Left ventricle myocardium inferior (tissue), 1 donor: ENCODE data around the gene PARVG. TPM values are rescaled to one million over a fixed set of nuclear protein-coding genes. Genes with fewer than 3 reads are reported as not detected.

ENCODE experiments used
- DNase-seq: peaks from one replicate; pipeline ENCODE4 v3.0.0-alpha.2; 2020
- H3K27ac ChIP-seq: fragments of 200-600 bp; replicated peaks from 2 replicates; pipeline ENCODE4 v1.8.0; 2021
- H3K27me3 ChIP-seq: fragments of 200-600 bp; 2 replicates; pipeline ENCODE4 v1.8.0; 2021; ENCODE audit warnings: low read depth
- H3K36me3 ChIP-seq: fragments of 200-600 bp; 2 replicates; pipeline ENCODE4 v1.8.0; 2021
- H3K4me1 ChIP-seq: fragments of 200-600 bp; 2 replicates; pipeline ENCODE4 v1.8.0; 2021
- H3K4me3 ChIP-seq: fragments of 200-600 bp; 2 replicates; pipeline ENCODE4 v1.8.0; 2021; ENCODE audit warnings: mild to moderate bottlenecking, moderate library complexity
- H3K9me3 ChIP-seq: fragments of 200-600 bp; replicated peaks from 2 replicates; pipeline ENCODE4 v1.8.0; 2021
- intact Hi-C: fragments of 100-400 bp; cut with micrococcal nuclease; formaldehyde crosslinking; loops from one replicate; pipeline ENCODE4 v1.11.0; 2022
- total RNA-seq: library from RNA; stranded (reverse); fragmentation: NEBNext Ultra II Directional; extraction: Animal tissue kit (Norgen Biotek cat#: 25700); gene quantifications from one replicate; pipeline ENCODE4 v1.2.1, GENCODE V29; 2021
- TF ChIP-seq, protein P1 (sequence below): fragments of 200-600 bp; IDR thresholded peaks from 2 replicates; pipeline ENCODE4 v1.8.0; 2021; ENCODE audit warnings: antibody characterized with exemption, mild to moderate bottlenecking, borderline replicate concordance
- donor health status: DM: no; HTN: yes; CAD: no; lungs with severe emphysema.

The PARVG gene
- total RNA-seq, 1 donor from 2014 or later = 2.8 TPM

DNA sequence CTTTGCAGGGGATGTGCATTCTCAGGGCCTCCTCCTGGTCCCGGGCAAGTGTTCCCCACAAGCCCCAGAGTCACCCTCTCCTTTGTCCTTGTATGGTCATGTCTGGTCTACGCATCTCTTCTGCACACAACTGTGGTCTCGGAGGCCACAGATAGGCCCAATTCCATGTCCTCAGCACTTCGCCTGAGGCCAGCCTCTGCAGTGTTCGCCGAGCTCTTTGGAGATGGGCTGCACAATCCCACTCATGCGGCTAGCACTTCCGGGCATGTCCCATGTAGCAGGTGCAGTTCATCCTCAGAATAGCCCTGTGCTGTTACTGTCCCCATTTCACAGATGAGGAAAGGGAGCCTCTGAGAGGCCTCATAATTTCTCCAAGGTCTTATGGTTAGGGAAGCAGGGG is 7.6 kb downstream of the PARVG start:
- no peaks in the 10 kb centered on the region for H3K9me3 ChIP-seq
- intact Hi-C loops = no loop called here
- DNase-seq = no peak
- no peak overlapping the region for H3K27ac ChIP-seq
- H3K4me1 ChIP-seq = no peaks in the 10 kb centered on the region
- no peak overlapping the region for H3K4me3 ChIP-seq
- H3K27me3 ChIP-seq = peaks cover 44% of the 10 kb centered on the region
- H3K36me3 ChIP-seq = no peaks in the 10 kb centered on the region
- TF ChIP-seq, protein P1, sequence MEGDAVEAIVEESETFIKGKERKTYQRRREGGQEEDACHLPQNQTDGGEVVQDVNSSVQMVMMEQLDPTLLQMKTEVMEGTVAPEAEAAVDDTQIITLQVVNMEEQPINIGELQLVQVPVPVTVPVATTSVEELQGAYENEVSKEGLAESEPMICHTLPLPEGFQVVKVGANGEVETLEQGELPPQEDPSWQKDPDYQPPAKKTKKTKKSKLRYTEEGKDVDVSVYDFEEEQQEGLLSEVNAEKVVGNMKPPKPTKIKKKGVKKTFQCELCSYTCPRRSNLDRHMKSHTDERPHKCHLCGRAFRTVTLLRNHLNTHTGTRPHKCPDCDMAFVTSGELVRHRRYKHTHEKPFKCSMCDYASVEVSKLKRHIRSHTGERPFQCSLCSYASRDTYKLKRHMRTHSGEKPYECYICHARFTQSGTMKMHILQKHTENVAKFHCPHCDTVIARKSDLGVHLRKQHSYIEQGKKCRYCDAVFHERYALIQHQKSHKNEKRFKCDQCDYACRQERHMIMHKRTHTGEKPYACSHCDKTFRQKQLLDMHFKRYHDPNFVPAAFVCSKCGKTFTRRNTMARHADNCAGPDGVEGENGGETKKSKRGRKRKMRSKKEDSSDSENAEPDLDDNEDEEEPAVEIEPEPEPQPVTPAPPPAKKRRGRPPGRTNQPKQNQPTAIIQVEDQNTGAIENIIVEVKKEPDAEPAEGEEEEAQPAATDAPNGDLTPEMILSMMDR = no peak

DNA sequence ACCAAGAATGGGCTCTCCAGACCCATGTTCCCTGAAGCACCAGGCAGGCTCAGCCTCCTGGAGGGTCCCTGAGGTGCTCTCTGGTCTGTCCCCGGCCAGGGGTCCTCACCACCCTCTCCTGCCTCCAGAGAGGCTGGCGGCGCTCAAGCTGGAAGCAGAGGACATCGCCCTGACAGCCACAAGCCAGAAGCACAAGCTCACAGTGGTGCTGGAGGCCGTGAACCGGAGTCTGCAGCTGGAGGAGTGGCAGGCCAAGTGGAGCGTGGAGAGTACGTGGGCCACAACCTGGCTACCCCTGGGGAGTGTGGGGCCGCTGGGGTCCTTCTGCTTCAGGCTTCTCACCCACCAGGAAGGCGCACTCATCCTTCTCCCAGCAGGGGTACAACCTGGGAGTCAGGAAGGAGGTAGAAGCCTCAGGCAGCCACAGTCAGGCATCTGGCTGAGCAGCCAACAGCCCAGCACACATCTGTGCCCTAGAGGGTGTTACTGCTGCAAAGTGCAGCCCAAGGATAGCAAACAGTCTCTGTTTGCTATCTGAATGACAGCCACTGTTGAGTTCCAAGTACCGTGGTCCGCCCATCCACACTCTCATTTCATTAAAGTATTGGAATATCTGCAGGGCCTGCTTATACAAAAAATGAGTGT is 8.4 kb downstream of the PARVG start:
- no peak overlapping the region for H3K27ac ChIP-seq
- H3K27me3 ChIP-seq = peaks cover 37% of the 10 kb centered on the region
- no peak overlapping the region for H3K4me3 ChIP-seq
- H3K9me3 ChIP-seq = no peaks in the 10 kb centered on the region
- H3K36me3 ChIP-seq = no peaks in the 10 kb centered on the region
- intact Hi-C loops = no loop called here
- H3K4me1 ChIP-seq = no peaks in the 10 kb centered on the region
- no peak for DNase-seq
- TF ChIP-seq, protein P1 = no peak

DNA sequence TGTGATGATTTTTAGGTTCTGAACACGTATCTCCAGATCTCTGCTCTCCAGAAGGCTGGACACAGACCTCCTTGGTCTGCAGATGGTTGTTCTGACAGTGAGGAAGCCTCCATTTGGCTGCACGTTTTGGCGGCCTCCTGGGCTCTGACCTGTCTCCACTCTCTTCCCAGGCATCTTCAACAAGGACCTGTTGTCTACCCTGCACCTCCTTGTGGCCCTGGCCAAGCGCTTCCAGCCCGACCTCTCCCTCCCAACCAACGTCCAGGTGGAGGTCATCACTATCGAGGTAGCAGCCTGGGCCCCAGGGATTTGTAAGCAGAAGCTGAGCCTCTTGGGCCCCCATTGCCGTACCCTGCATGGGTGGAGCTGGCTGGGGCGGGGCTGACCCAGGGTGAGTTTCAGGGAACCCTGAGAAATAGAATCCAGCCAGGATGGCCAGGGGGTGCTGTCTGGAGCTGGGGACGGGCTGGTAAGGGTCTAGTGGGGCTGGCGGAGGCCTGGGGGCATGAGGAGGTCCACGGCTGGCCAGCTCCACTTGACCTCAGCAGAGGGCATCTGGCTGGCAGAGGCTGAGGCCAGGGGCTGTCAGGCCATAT is 9.8 kb downstream of the PARVG start:
- intact Hi-C loops = no loop called here
- H3K27me3 ChIP-seq = peaks cover 34% of the 10 kb centered on the region
- TF ChIP-seq, protein P1 = no peak
- no peak for DNase-seq
- no peak overlapping the region for H3K27ac ChIP-seq
- no peaks in the 10 kb centered on the region for H3K9me3 ChIP-seq
- no peaks in the 10 kb centered on the region for H3K4me1 ChIP-seq
- no peak overlapping the region for H3K4me3 ChIP-seq
- no peaks in the 10 kb centered on the region for H3K36me3 ChIP-seq

DNA sequence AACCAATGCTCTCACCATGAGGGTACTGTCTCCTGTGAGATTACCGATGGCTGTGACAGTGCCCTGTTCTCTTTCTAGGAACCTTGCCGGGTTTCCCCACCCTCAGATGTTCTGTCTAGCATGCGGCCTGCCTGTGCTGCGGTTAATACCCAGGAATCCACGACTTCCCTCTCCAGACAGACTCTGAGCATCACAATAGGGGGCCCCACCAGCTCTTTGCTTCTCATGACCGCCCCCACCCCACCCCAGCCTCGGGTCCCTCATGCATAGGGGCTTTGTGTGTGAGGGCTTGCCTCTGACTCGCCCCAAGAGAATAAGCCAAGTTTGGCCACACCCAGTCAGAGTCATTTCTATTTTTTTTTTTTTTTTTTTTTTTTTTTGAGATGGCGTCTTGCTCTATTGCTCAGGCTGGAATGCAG is 10.3 kb downstream of the PARVG start:
- Histone ChIP-seq H3K36me3 (no peaks in the 10 kb centered on the region), H3K4me3 (no peak overlapping the region), H3K4me1 (no peaks in the 10 kb centered on the region), H3K27ac (no peak overlapping the region), H3K27me3 (peaks cover 33% of the 10 kb centered on the region), H3K9me3 (no peaks in the 10 kb centered on the region)
- no peak for DNase-seq
- intact Hi-C loops = no loop called here
- TF ChIP-seq, protein P1 = no peak

DNA sequence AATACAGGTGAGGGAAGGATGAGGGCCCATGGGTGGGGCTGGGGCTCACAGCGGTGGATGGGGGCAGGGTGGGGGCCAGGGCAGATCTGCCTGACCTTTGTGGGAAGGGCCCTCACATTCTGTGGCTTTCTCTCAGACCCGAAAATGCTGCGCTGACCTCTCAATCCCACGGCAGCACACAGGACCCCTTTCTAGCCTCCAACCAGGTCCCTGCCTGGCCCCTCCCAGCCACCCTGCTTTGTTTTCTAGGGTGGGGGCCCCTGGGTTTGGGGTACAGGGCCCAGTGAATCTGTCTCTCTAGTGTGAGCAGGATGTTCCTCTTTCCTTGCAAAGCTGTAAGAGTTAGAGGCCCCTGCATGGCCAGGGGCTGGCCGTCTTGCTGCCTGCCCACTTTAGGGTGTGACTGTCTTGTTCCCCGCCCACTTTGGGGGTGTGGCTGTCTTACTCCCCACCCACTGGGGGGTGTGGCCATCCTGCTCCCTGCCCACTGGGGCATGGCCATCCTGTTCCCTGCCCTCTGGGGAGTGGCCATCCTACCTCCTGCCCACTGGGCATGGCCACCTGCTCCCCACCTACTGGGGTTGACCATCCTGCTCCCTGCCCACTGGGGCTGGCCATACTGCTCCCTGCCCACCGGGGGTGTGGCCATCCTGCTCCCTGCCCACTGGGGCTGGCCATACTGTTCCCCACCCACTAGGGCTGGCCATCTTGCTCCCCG is 11.5 kb downstream of the PARVG start:
- intact Hi-C loops = no loop called here
- Histone ChIP-seq H3K9me3 (no peaks in the 10 kb centered on the region), H3K36me3 (no peaks in the 10 kb centered on the region), H3K27me3 (peaks cover 38% of the 10 kb centered on the region), H3K4me1 (no peaks in the 10 kb centered on the region), H3K4me3 (no peak overlapping the region), H3K27ac (no peak overlapping the region)
- TF ChIP-seq, protein P1 = no peak
- DNase-seq = no peak
